PC-9 (cell line): ENCODE data around the gene HIC1.

ENCODE experiments used
- EZH2 ChIP-seq: fragments of 200-600 bp; sonication (generic); IDR thresholded peaks from 2 replicates; pipeline ENCODE4 v1.8.0; 2017; ENCODE audit warnings: antibody characterized with exemption, low read depth
- TF ChIP-seq, protein P1 (sequence below): fragments of 200-600 bp; sonication (generic); conservative IDR thresholded peaks from 2 replicates; pipeline ENCODE4 v1.6.1; 2017; ENCODE audit warnings: mixed run types, antibody characterized with exemption, mild to moderate bottlenecking, moderate library complexity

DNA sequence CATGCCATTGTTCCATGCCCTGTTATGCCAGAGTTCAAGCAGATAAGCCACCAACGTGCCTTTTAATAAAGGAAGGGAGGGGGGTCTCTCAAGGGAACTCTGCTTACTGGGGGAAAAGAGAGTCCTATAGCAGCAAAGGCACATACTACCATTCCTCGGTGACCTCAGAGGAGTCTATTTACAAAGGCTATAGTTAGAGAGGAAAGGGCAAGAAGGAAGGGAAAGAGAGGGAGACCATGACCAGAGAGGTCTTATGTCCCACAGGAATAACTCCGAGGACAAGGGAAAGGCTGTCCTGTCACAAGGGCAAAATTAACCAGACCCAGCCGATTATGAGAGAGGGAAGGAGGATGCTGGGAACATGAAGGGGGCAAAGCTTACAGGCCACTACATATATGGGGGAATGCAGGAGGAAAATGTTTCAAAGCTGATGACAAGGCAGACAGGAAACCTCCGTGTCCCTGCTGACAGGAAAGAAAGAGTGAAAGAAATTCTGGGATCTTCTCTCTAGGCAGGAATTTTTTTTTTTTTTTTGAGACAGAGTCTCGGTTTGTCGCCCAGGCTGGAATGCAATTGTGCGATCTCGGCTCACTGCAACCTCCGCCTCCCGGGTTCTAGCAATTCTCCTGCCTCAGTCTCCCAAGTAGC, 51.5 kb downstream of the HIC1 start:
- TF ChIP-seq, protein P1, sequence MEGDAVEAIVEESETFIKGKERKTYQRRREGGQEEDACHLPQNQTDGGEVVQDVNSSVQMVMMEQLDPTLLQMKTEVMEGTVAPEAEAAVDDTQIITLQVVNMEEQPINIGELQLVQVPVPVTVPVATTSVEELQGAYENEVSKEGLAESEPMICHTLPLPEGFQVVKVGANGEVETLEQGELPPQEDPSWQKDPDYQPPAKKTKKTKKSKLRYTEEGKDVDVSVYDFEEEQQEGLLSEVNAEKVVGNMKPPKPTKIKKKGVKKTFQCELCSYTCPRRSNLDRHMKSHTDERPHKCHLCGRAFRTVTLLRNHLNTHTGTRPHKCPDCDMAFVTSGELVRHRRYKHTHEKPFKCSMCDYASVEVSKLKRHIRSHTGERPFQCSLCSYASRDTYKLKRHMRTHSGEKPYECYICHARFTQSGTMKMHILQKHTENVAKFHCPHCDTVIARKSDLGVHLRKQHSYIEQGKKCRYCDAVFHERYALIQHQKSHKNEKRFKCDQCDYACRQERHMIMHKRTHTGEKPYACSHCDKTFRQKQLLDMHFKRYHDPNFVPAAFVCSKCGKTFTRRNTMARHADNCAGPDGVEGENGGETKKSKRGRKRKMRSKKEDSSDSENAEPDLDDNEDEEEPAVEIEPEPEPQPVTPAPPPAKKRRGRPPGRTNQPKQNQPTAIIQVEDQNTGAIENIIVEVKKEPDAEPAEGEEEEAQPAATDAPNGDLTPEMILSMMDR, result no peak
- TF ChIP-seq EZH2, result no peak
